HG03196 (cell line): ENCODE measurements around the gene SLC24A3.

Experiments used
- ATAC-seq: cut with Tn5 transposase; IDR thresholded peaks from one replicate; pipeline ENCODE4 v1.9.1; 2021; ENCODE audit not compliant: unreplicated experiment

The SLC24A3 gene

DNA sequence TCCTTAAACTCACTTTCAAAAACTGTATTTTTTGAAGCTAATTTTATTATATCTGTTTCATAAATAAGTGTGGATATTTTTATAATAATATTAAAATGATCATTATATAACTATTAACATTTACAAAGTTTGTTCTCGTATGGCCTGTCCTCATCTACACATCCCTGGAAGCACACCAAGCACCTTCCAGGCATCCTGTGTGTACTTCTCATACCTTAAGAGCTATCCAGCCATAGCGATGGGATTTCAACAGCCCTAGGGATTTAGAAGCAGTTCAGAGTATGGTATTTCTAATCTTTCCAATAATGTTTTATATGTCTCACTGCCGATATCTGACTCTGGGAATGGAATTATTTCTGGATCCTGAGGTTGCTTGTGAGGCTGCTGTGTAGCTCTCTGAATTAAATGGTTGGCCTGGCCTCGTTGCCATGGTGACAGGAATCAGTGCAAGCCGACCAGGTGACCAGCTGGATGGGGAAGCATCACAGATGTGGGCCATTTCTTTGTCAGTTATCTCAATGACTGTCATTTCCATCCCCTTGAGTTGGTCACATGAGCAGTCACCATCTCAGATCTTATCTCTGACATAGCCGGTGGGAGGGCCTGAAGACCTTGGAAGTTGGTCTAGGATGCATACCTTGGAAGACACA lies 280.4 kb downstream of the SLC24A3 start:
- ATAC-seq: no peak

- no peak for ATAC-seq
Measured at GRCh38 chr20:19493794-19494495, 281.5 kb downstream of the SLC24A3 start.

GRCh38 chr20:19495905-19496703 lies 283.7 kb downstream of the SLC24A3 start:
- no peak for ATAC-seq

GRCh38 chr20:19497064-19497463 lies 284.6 kb downstream of the SLC24A3 start:
- ATAC-seq: no peak

DNA sequence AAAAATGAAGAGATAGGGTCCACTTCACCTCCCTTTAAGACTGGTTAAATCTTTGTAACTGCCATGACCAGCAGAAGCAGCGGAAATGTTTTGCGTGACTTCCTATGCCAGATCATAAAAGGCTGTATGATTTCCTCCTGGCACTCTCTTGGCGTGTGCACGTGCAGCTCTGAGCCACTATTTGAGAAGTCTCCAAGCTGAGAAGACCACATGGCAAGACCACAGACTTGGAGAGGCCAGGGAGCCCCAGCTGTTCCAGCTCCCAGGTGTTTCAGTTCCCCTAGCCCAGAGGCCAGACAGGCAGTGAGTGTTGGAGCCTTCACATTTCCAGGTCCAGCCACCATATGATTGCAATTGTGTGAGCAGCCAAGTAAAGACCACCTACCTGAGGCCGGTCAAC lies 286.3 kb downstream of the SLC24A3 start:
- ATAC-seq: no peak

- no peak for ATAC-seq
Measured at GRCh38 chr20:19501476-19502115, 289.2 kb downstream of the SLC24A3 start.

DNA sequence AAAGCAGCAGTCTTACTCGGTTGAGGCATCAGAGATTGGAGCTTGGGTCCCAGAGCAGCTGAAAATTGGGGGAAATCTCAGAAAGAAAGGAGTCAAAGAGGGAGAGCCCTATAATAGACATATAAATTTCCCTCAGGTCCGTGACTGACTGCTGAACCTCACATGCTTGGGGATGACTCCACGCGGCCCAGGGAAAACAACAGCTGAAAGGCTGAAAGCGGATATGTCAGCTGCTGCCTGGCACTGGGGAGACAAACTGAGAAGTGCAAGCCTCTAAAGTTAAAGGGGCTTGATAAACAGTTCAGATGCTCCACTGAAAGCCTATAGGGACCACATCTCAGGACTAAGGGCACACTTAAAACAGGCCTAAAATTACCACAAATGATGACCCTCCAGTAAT lies 289.7 kb downstream of the SLC24A3 start:
- no peak for ATAC-seq

DNA sequence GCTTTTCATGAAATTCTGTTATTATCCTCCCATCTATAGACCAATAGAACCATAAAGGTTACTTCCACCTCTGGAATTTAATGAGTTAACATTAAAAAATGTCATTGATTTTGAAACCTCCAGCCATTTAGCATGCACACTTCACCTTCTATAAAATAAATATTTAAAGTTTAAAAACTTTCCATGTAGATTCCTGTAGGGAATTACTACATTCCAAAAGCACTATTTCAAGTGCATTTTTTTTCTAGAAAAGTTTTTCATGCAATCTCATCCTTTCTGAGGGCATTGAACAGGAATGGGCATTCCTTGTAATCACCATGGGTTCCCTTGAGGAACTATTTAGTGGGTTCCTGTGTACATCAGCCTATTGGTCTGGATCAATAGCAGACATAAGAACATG lies 291.8 kb downstream of the SLC24A3 start:
- no peak for ATAC-seq

GRCh38 chr20:19506021-19506420 lies 293.6 kb downstream of the SLC24A3 start:
- ATAC-seq: no peak

DNA sequence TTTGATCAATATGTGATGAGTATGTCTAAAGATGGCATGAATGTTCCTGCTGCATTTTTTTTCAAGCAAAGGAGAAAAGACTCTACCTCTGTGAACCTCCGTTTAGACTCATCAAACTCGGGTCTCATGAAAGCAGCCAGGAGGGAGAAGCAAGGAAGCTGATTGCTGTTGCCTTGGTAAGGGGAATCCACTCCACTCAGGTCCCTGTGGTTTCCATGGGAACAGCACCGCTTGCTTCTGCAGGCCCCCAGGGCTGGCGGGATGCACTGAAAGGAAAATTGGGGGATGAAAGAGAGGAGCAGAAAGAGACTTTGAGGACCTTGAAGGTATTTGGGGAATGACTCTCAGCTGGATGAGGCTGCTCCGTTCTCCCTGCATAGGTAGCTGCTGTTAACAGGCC lies 296.0 kb downstream of the SLC24A3 start:
- ATAC-seq: no peak

GRCh38 chr20:19510611-19511010 lies 298.2 kb downstream of the SLC24A3 start:
- ATAC-seq: no peak

- no peak for ATAC-seq
Measured at GRCh38 chr20:19511931-19512330, 299.5 kb downstream of the SLC24A3 start.

- ATAC-seq: no peak
Measured at GRCh38 chr20:19512886-19513677, 300.6 kb downstream of the SLC24A3 start.

DNA sequence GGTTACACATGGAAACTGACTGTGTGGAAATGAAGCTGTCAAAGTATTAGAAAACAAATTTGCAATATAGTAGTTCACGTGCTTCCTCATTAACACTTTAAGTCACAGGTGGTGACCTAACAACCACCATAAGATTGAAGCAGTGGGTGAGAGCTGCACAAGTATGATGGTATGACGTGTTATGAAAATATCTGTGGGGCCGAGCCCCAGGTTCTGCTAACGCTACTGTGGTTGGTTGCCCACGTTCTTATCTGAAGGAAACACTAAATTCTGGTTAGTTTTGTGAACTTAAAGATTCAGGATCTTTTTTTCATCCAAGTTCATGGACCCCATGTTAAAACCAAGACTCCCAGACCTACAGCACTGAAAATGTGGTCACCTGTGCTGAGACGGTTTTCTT lies 302.6 kb downstream of the SLC24A3 start:
- ATAC-seq: no peak

DNA sequence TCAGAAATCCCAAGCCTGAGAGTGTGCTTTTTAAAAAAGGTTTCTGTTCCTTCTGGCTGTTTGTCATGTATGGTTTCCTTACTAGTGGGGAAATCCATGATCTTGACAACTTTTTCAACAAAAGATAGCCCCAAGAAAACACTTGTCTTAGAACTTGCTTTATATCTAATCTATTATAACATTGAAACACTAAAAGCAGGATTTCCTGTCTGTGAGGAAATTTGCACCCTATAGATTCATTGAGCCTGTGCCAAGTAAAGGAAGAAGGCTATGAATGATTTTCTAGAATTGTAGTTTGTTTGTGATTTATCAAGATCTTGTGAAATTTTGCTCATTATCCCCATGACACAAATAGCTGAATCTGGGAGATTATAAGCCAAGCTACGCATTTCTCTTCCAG lies 307.0 kb downstream of the SLC24A3 start:
- no peak for ATAC-seq

GRCh38 chr20:19520261-19520660 lies 307.8 kb downstream of the SLC24A3 start:
- ATAC-seq: no peak

GRCh38 chr20:19522071-19522801 lies 309.8 kb downstream of the SLC24A3 start:
- no peak for ATAC-seq

DNA sequence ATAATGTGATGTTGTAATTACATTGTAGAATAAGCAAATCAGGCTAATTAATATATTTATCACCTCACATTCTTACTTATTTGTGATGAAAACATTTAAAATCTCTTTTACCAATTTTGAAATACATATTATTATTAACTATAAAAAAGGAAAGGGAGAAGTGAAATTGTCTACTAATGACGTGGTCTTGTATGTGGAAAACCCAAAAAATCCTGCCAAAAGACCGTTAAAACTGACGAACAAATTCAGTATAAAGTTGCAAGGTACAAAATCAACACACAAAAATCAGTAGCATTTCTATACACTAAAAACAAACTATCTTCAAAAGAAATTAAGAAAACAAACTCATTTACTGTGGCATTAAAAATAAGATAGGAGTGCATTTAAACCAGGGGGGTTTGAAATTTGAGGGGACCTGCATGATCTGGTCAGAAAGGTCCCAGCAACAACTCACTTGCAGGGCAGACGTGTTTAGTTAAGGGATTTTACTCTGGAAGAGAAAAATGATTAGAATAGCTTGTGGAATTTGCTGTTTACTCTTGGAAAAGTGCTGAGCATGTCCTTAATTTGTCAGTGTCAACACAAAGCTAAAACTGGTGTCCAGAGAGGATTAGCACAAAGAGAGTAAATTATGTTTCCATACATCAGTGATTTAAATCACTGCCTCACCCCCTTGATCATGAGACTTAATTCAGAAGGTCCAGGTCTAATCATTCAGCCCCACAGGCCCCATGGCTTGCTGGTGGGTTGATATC lies 310.6 kb downstream of the SLC24A3 start:
- ATAC-seq: no peak

- ATAC-seq: no peak
Measured at GRCh38 chr20:19524691-19525090, 312.2 kb downstream of the SLC24A3 start.
